ENCODE measurements around the gene RARB. TPM values are rescaled to one million over a fixed set of nuclear protein-coding genes. Genes with fewer than 3 reads are reported as not detected.

The RARB gene
- total and polyA plus RNA-seq, 2 experiments from 2014 or later: 0.14 to 0.42 TPM

GRCh38 chr3:25481386-25481785, 53.3 kb downstream of the RARB start:
- no peaks in the 10 kb centered on the region for H3K9me3 Mint-ChIP-seq
- no peak overlapping the region for H3K27ac Mint-ChIP-seq
- no peaks in the 10 kb centered on the region for H3K36me3 ChIP-seq (ENCODE audit: insufficient read depth)
- no peaks in the 10 kb centered on the region for H4K20me1 ChIP-seq (replicated peaks; ENCODE audit: insufficient read depth)
- no peaks in the 10 kb centered on the region for H3K36me3 Mint-ChIP-seq (ENCODE audit: low read depth)
- ATAC-seq: no peak
- no peak for TF ChIP-seq NANOG (IDR thresholded peaks at IDR 0.05; ENCODE audit: borderline replicate concordance)
- TF ChIP-seq POLR2AphosphoS5 (IDR thresholded peaks at IDR 0.05; ENCODE audit: low read depth): no peak
- TF ChIP-seq ZNF114 (CRISPR knock-in tag; IDR thresholded peaks at IDR 0.05): no peak
- TF ChIP-seq ETS1 (IDR thresholded peaks at IDR 0.05): no peak
- no peak for TF ChIP-seq EZH2 (IDR thresholded peaks at IDR 0.05; ENCODE audit: low read depth, unreplicated experiment)
- TF ChIP-seq STAT1 (IDR thresholded peaks at IDR 0.05; ENCODE audit: unreplicated experiment): no peak
- no peak for TF ChIP-seq ZNF462 (CRISPR knock-in tag; IDR thresholded peaks at IDR 0.05)
- no peak for TF ChIP-seq CREB1 (CRISPR knock-in tag; IDR thresholded peaks at IDR 0.05; ENCODE audit: low read depth)
- no peak for TF ChIP-seq EZH2phosphoT487 (IDR thresholded peaks at IDR 0.05; ENCODE audit: unreplicated experiment)
- no peak for TF ChIP-seq ZNF331 (CRISPR knock-in tag; IDR thresholded peaks at IDR 0.05; ENCODE audit: low read depth)
- TF ChIP-seq REST (IDR thresholded peaks at IDR 0.05; ENCODE audit: unreplicated experiment): no peak
- TF ChIP-seq JUNB (IDR thresholded peaks at IDR 0.05; ENCODE audit: unreplicated experiment): no peak
- no peak for TF ChIP-seq CTCF (conservative IDR thresholded peaks at IDR 0.05; ENCODE audit: low read depth in 2 of 2)
- no peak overlapping the region for H3K4me2 ChIP-seq
- H3F3A ChIP-seq (replicated peaks; ENCODE audit: low read depth): no peaks in the 10 kb centered on the region
- H3K27me3 ChIP-seq (ENCODE audit: insufficient read depth): no peaks in the 10 kb centered on the region
- H3K4me3 ChIP-seq: no peak overlapping the region
- DNase-seq (ENCODE audit: low spot score): no peak
- peak overlapping the region; percentile 21; the same call in 1 of the 2 replicates for H2AFZ ChIP-seq
- peaks cover 2% of the 10 kb centered on the region for H3K27me3 Mint-ChIP-seq (ENCODE audit: insufficient read depth, low read depth, poor library complexity)
- H3K27ac ChIP-seq (ENCODE audit: low read depth): no peak overlapping the region
- no peaks in the 10 kb centered on the region for H3K79me2 ChIP-seq (replicated peaks; ENCODE audit: insufficient read depth)
- no peak overlapping the region for H3K4me3 Mint-ChIP-seq
- H3K4me1 ChIP-seq (ENCODE audit: insufficient read depth): no peaks in the 10 kb centered on the region; the same call in 1 of the 2 replicates
- H3K4me1 Mint-ChIP-seq: peaks cover 5% of the 10 kb centered on the region; the same call in 2 of the 3 replicates
- H3K9me2 ChIP-seq (ENCODE audit: insufficient read depth): no peaks in the 10 kb centered on the region

All from GM23338 (cell line).